ENCODE measurements around the gene DYNC2H1.

Gene DYNC2H1

GRCh38 chr11:103525069-103525468 lies 415.8 kb downstream of the DYNC2H1 start:
- Histone ChIP-seq H3K4me3 (ENCODE audit: low read depth in 1 of 2, low read length in 2 of 2) (no peak overlapping the region), H3K36me3 (ENCODE audit: insufficient read depth, low read length) (no peaks in the 10 kb centered on the region), H3K4me2 (ENCODE audit: insufficient read depth, low read length) (no peak overlapping the region), H2AFZ (ENCODE audit: low read depth, low read length) (no peak overlapping the region), H3K9me3 (ENCODE audit: insufficient read depth, low read length, severe bottlenecking) (no peaks in the 10 kb centered on the region), H3K4me1 (ENCODE audit: insufficient read depth, low read length) (no peaks in the 10 kb centered on the region), H3K27ac (ENCODE audit: low read length) (no peak overlapping the region), H4K20me1 (ENCODE audit: insufficient read depth, low read length) (no peaks in the 10 kb centered on the region), H3K9ac (ENCODE audit: low read depth, low read length) (no peak overlapping the region), H3K79me2 (ENCODE audit: insufficient read depth, low read length) (no peaks in the 10 kb centered on the region), H3K27me3 (ENCODE audit: insufficient read depth, low read length, poor library complexity) (no peaks in the 10 kb centered on the region)
- TF ChIP-seq, protein P1, sequence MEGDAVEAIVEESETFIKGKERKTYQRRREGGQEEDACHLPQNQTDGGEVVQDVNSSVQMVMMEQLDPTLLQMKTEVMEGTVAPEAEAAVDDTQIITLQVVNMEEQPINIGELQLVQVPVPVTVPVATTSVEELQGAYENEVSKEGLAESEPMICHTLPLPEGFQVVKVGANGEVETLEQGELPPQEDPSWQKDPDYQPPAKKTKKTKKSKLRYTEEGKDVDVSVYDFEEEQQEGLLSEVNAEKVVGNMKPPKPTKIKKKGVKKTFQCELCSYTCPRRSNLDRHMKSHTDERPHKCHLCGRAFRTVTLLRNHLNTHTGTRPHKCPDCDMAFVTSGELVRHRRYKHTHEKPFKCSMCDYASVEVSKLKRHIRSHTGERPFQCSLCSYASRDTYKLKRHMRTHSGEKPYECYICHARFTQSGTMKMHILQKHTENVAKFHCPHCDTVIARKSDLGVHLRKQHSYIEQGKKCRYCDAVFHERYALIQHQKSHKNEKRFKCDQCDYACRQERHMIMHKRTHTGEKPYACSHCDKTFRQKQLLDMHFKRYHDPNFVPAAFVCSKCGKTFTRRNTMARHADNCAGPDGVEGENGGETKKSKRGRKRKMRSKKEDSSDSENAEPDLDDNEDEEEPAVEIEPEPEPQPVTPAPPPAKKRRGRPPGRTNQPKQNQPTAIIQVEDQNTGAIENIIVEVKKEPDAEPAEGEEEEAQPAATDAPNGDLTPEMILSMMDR (IDR thresholded peaks at IDR 0.05; ENCODE audit: borderline replicate concordance, extremely low read depth, low read length, poor library complexity, severe bottlenecking) = no peak
- TF ChIP-seq EZH2 (IDR thresholded peaks at IDR 0.05; ENCODE audit: borderline replicate concordance, low read depth, low read length, severe bottlenecking) = no peak
- ATAC-seq (ENCODE audit: insufficient read depth, low read depth) (no peak), DNase-seq (no peak)

GRCh38 chr11:103528046-103528445 lies 418.8 kb downstream of the DYNC2H1 start:
- Histone ChIP-seq H3K36me3 (ENCODE audit: insufficient read depth, low read length) (no peaks in the 10 kb centered on the region), H3K9ac (ENCODE audit: low read depth, low read length) (no peak overlapping the region), H3K27me3 (ENCODE audit: insufficient read depth, low read length, poor library complexity) (no peaks in the 10 kb centered on the region), H4K20me1 (ENCODE audit: insufficient read depth, low read length) (no peaks in the 10 kb centered on the region), H3K27ac (ENCODE audit: low read length) (no peak overlapping the region), H3K4me3 (ENCODE audit: low read depth in 1 of 2, low read length in 2 of 2) (no peak overlapping the region), H3K79me2 (ENCODE audit: insufficient read depth, low read length) (no peaks in the 10 kb centered on the region), H3K4me1 (ENCODE audit: insufficient read depth, low read length) (no peaks in the 10 kb centered on the region), H2AFZ (ENCODE audit: low read depth, low read length) (no peak overlapping the region), H3K9me3 (ENCODE audit: insufficient read depth, low read length, severe bottlenecking) (no peaks in the 10 kb centered on the region), H3K4me2 (ENCODE audit: insufficient read depth, low read length) (no peak overlapping the region)
- DNase-seq (no peak), ATAC-seq (ENCODE audit: insufficient read depth, low read depth) (no peak)
- no peak for TF ChIP-seq EZH2 (IDR thresholded peaks at IDR 0.05; ENCODE audit: borderline replicate concordance, low read depth, low read length, severe bottlenecking)
- TF ChIP-seq, protein P1 (IDR thresholded peaks at IDR 0.05; ENCODE audit: borderline replicate concordance, extremely low read depth, low read length, poor library complexity, severe bottlenecking) = no peak

- H3K9me3 ChIP-seq (ENCODE audit: insufficient read depth, low read length, severe bottlenecking) = no peaks in the 10 kb centered on the region
- H3K4me3 ChIP-seq (ENCODE audit: low read depth in 1 of 2, low read length in 2 of 2) = no peak overlapping the region
- no peak overlapping the region for H3K9ac ChIP-seq (ENCODE audit: low read depth, low read length)
- H3K36me3 ChIP-seq (ENCODE audit: insufficient read depth, low read length) = no peaks in the 10 kb centered on the region
- ATAC-seq (ENCODE audit: insufficient read depth, low read depth) = no peak
- no peaks in the 10 kb centered on the region for H3K27me3 ChIP-seq (ENCODE audit: insufficient read depth, low read length, poor library complexity)
- H2AFZ ChIP-seq (ENCODE audit: low read depth, low read length) = no peak overlapping the region
- TF ChIP-seq EZH2 (IDR thresholded peaks at IDR 0.05; ENCODE audit: borderline replicate concordance, low read depth, low read length, severe bottlenecking) = no peak
- TF ChIP-seq, protein P1 (IDR thresholded peaks at IDR 0.05; ENCODE audit: borderline replicate concordance, extremely low read depth, low read length, poor library complexity, severe bottlenecking) = no peak
- no peak overlapping the region for H3K27ac ChIP-seq (ENCODE audit: low read length)
- H3K4me2 ChIP-seq (ENCODE audit: insufficient read depth, low read length) = no peak overlapping the region
- no peaks in the 10 kb centered on the region for H3K4me1 ChIP-seq (ENCODE audit: insufficient read depth, low read length)
- no peak for DNase-seq
- no peaks in the 10 kb centered on the region for H4K20me1 ChIP-seq (ENCODE audit: insufficient read depth, low read length)
- no peaks in the 10 kb centered on the region for H3K79me2 ChIP-seq (ENCODE audit: insufficient read depth, low read length)
Observed at GRCh38 chr11:103528596-103528995, 419.4 kb downstream of the DYNC2H1 start.

DNA sequence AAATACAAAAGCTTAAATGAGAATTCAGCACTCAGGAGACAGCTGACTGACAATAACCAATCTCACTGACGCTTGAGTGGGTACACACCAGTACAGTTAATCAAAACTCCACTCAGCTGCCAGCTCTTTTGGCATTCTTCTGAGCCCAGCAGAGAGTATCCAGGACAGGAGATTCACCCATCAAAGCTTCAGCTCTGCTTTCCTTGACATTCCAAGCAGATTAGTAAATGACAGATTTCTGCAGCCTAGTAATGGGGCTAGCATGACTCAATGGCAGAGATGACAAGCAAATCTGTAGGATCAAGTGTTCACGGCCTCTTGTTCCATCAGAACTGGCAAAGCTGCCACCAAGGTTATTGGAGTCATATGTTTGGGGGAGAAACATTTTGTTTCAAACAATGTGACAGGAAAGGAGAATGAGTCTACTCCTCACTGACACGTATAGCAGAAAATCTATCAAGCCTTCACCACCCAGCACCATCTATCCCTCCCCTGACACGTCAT lies 420.0 kb downstream of the DYNC2H1 start:
- ATAC-seq (ENCODE audit: insufficient read depth, low read depth) (no peak), DNase-seq (no peak)
- no peak overlapping the region for H3K27ac ChIP-seq (ENCODE audit: low read length)
- no peaks in the 10 kb centered on the region for H3K79me2 ChIP-seq (ENCODE audit: insufficient read depth, low read length)
- TF ChIP-seq, protein P1 (IDR thresholded peaks at IDR 0.05; ENCODE audit: borderline replicate concordance, extremely low read depth, low read length, poor library complexity, severe bottlenecking) = no peak
- TF ChIP-seq EZH2 (IDR thresholded peaks at IDR 0.05; ENCODE audit: borderline replicate concordance, low read depth, low read length, severe bottlenecking) = no peak
- H3K4me3 ChIP-seq (ENCODE audit: low read depth in 1 of 2, low read length in 2 of 2) = no peak overlapping the region
- H3K36me3 ChIP-seq (ENCODE audit: insufficient read depth, low read length) = no peaks in the 10 kb centered on the region
- no peaks in the 10 kb centered on the region for H3K27me3 ChIP-seq (ENCODE audit: insufficient read depth, low read length, poor library complexity)
- H2AFZ ChIP-seq (ENCODE audit: low read depth, low read length) = no peak overlapping the region
- no peaks in the 10 kb centered on the region for H3K4me1 ChIP-seq (ENCODE audit: insufficient read depth, low read length)
- no peak overlapping the region for H3K9ac ChIP-seq (ENCODE audit: low read depth, low read length)
- H3K4me2 ChIP-seq (ENCODE audit: insufficient read depth, low read length) = no peak overlapping the region
- H4K20me1 ChIP-seq (ENCODE audit: insufficient read depth, low read length) = no peaks in the 10 kb centered on the region
- no peaks in the 10 kb centered on the region for H3K9me3 ChIP-seq (ENCODE audit: insufficient read depth, low read length, severe bottlenecking)
